Neural cell (in vitro differentiated cells): ENCODE measurements around the gene MMP28.

Experiments
- CTCF ChIP-seq: fragments of 450-650 bp; IDR thresholded peaks from 2 replicates; pipeline ENCODE4 v1.5.1; 2014; ENCODE audit warnings: antibody characterized with exemption, mild to moderate bottlenecking, moderate library complexity; ENCODE audit not compliant: poor library complexity, severe bottlenecking
- EZH2 ChIP-seq: fragments of 200-600, 300-800 bp; shearing (Covaris generic), sonication (generic); IDR thresholded peaks from 2 replicates; pipeline ENCODE4 v1.6.1; 2014; ENCODE audit warnings: antibody characterized with exemption, low read length, borderline replicate concordance, mild to moderate bottlenecking; ENCODE audit not compliant: insufficient read depth, poor library complexity, severe bottlenecking
- POLR2AphosphoS5 ChIP-seq: IDR thresholded peaks from 2 replicates; pipeline ENCODE4 v1.6.1; 2012
- RAD21 ChIP-seq: fragments of 450-650 bp; conservative IDR thresholded peaks from 2 replicates; pipeline ENCODE4 v1.6.1; 2014; ENCODE audit warnings: antibody characterized with exemption, mild to moderate bottlenecking, moderate library complexity
- REST ChIP-seq: IDR thresholded peaks from 2 replicates; pipeline ENCODE4 v1.6.1; 2012; ENCODE audit warnings: borderline replicate concordance
- SMC3 ChIP-seq: fragments of 450-650 bp; conservative IDR thresholded peaks from 2 replicates; pipeline ENCODE4 v1.6.1; 2014; ENCODE audit warnings: antibody characterized with exemption, mild to moderate bottlenecking, moderate library complexity; ENCODE audit not compliant: poor library complexity
- TAF1 ChIP-seq: IDR thresholded peaks from 2 replicates; pipeline ENCODE4 v1.6.1; 2012; ENCODE audit warnings: low read depth

- TF ChIP-seq POLR2AphosphoS5 (no peak), EZH2 (no peak), CTCF (no peak), SMC3 (no peak), TAF1 (no peak), REST (no peak), RAD21 (no peak)
These were observed 20.9 kb downstream of the MMP28 start for GRCh38 chr17:35774499-35774898.
